Kidney (tissue), 14 donors: ENCODE data around the gene RASIP1. TPM values are rescaled to one million over a fixed set of nuclear protein-coding genes. Genes with fewer than 3 reads are reported as not detected.
A peak's percentile ranks its signal among the peaks of the same experiment; 100 is the strongest.
"Not testable (repeated sequence)": the region's sequence is repeated elsewhere in the genome, so short reads cannot be mapped to it uniquely, and the experiment has no call there.

ENCODE experiments used
- DNase-seq, 5 donors: peaks; one replicate each; pipeline ENCODE4 v3.0.0-alpha.2; 2013 to 2020
- FAIRE-seq: peaks from 2 replicates; lab custom pipeline; 2012; peaks lifted over from hg19 to GRCh38; lab: Jason Lieb, UNC
- H3K27ac ChIP-seq, 2 donors: one replicate each; pipeline ENCODE4 v1.7.0; 2013; ENCODE audit warnings: low read depth in 2 of 2, low read length in 2 of 2, inconsistent platforms in 1 of 2
- H3K27me3 ChIP-seq: one replicate; pipeline ENCODE4 v1.7.1; 2013; ENCODE audit warnings: low read length, inconsistent platforms; ENCODE audit not compliant: control insufficient read depth, insufficient read depth
- H3K36me3 ChIP-seq, 3 donors: one replicate each; pipeline versions ENCODE4 v1.7.0 to v1.7.1; 2013; ENCODE audit warnings: low read length in 3 of 3, control low read depth in 1 of 3, inconsistent platforms in 1 of 3; ENCODE audit not compliant: insufficient read depth in 3 of 3, control insufficient read depth in 2 of 3
- H3K4me1 ChIP-seq, 3 donors: one replicate each; pipeline versions ENCODE4 v1.7.0 to v1.7.1; 2013; ENCODE audit warnings: low read length in 3 of 3, inconsistent platforms in 1 of 3, low read depth in 1 of 3; ENCODE audit not compliant: control insufficient read depth in 2 of 3, insufficient read depth in 2 of 3
- H3K4me3 ChIP-seq, 3 donors: one replicate each; pipeline versions ENCODE4 v1.7.0 to v1.8.1; 2013; ENCODE audit warnings: low read length in 3 of 3, control low read depth in 1 of 3, inconsistent platforms in 1 of 3
- H3K9ac ChIP-seq, 3 donors: one replicate each; pipeline versions ENCODE4 v1.7.0 to v1.7.1; 2013; ENCODE audit warnings: low read length in 3 of 3, control low read depth in 1 of 3, inconsistent platforms in 1 of 3
- H3K9me3 ChIP-seq, 3 donors: one replicate each; pipeline versions ENCODE4 v1.7.0 to v1.7.1; 2013; ENCODE audit warnings: low read length in 3 of 3, control low read depth in 1 of 3, inconsistent platforms in 1 of 3; ENCODE audit not compliant: control insufficient read depth in 2 of 3, insufficient read depth in 1 of 3
- CTCF ChIP-seq: IDR thresholded peaks from 3 replicates; pipeline ENCODE4 v1.5.1; 2012; ENCODE audit warnings: mild to moderate bottlenecking, moderate library complexity, borderline replicate concordance; ENCODE audit not compliant: insufficient read depth; ENCODE audit errors: extremely low read depth
- intact Hi-C: fragments of 100-400 bp; cut with DNase I; formaldehyde crosslinking; loops from one replicate; pipeline ENCODE4 v1.11.1; 2022
- polyA plus RNA-seq: library from polyadenylated mRNA; stranded (reverse); fragments of 350-450 nt; fragmentation: Illumina TruSeq; extraction: RNeasy Lipid Tissue Mini Kit (QIAGEN cat#74804); gene quantifications from one replicate; pipeline ENCODE4 v1.2.3, GENCODE V29; 2014; ENCODE audit warnings: low read depth, low replicate concordance; ENCODE audit not compliant: insufficient read depth
- total RNA-seq: library from RNA; stranded (reverse); fragmentation: NEBNext Ultra II Directional; extraction: Animal tissue kit (Norgen Biotek cat#: 25700); gene quantifications from one replicate; pipeline ENCODE4 v1.2.1, GENCODE V29; 2021
- donor health status: control.
- donor health status: control.
- donor health status: control.
- donor health status: control.
- donor health status: control.
- donor health status: DM: yes; HTN: yes; CAD: no.
- donor health status: Normal renal cell carcinoma (clear cell type).

Gene RASIP1
- total and polyA plus RNA-seq, 2 donors from 2014 or later, result 13.6 to 23.3 TPM

- DNase-seq (peak in 4 of 5 donors; percentile 54 to 85 (median 78)), FAIRE-seq (no peak)
- peak overlapping the region in 1 of 2 donors; percentile 17 for H3K27ac ChIP-seq
- H3K9me3 ChIP-seq, result no peaks in the 10 kb centered on the region
- H3K36me3 ChIP-seq, result no peaks in the 10 kb centered on the region
- no peaks in the 10 kb centered on the region for H3K27me3 ChIP-seq
- no peak for TF ChIP-seq CTCF
- peak overlapping the region in 1 of 3 donors; percentile 21 for H3K4me3 ChIP-seq
- peaks cover 0 to 14% (median under 1%) of the 10 kb centered on the region in 3 donors for H3K4me1 ChIP-seq
- intact Hi-C loops, result no loop called here
- no peak overlapping the region for H3K9ac ChIP-seq
Observed at GRCh38 chr19:48718711-48719231, 21.6 kb downstream of the RASIP1 start.

- H3K27ac ChIP-seq, intact Hi-C loops, DNase-seq, H3K9ac ChIP-seq, H3K36me3 ChIP-seq, FAIRE-seq, H3K27me3 ChIP-seq, H3K9me3 ChIP-seq, H3K4me3 ChIP-seq: not testable (repeated sequence)
- peaks cover 0 to 18% (median 7%) of the 10 kb centered on the region in 3 donors for H3K4me1 ChIP-seq
Observed at GRCh38 chr19:48718106-48718505, 22.3 kb downstream of the RASIP1 start.

GRCh38 chr19:48716562-48717291 is 23.7 kb downstream of the RASIP1 start:
- intact Hi-C loops, result no loop called here
- peak overlapping the region in 2 of 3 donors; percentile 13 to 21 for H3K4me3 ChIP-seq
- DNase-seq, result peak; percentile 82 to 91 (median 85)
- peaks cover 0 to 22% (median 8%) of the 10 kb centered on the region in 3 donors for H3K4me1 ChIP-seq
- H3K27ac ChIP-seq, result no peak overlapping the region
- no peaks in the 10 kb centered on the region for H3K36me3 ChIP-seq
- H3K9ac ChIP-seq, result peak overlapping the region in 1 of 3 donors; percentile 26
- FAIRE-seq, result no peak
- TF ChIP-seq CTCF, result no peak
- H3K27me3 ChIP-seq, result no peaks in the 10 kb centered on the region
- H3K9me3 ChIP-seq, result no peaks in the 10 kb centered on the region

GRCh38 chr19:48715681-48716171 is 24.7 kb downstream of the RASIP1 start:
- Histone ChIP-seq H3K4me3 (no peak overlapping the region), H3K9me3 (no peaks in the 10 kb centered on the region), H3K9ac (no peak overlapping the region), H3K27me3 (no peaks in the 10 kb centered on the region), H3K4me1 (peaks cover 0 to 22% (median 8%) of the 10 kb centered on the region in 3 donors), H3K27ac (no peak overlapping the region), H3K36me3 (no peaks in the 10 kb centered on the region)
- DNase-seq (peak in 2 of 5 donors; percentile 77 to 81), FAIRE-seq (no peak)
- intact Hi-C loops, result no loop called here
- TF ChIP-seq CTCF, result no peak
